ENCODE data around the gene TRPM8.
"Not testable (repeated sequence)": the region's sequence is repeated elsewhere in the genome, so short reads cannot be mapped to it uniquely, and the experiment has no call there.

TRPM8 gene

DNA sequence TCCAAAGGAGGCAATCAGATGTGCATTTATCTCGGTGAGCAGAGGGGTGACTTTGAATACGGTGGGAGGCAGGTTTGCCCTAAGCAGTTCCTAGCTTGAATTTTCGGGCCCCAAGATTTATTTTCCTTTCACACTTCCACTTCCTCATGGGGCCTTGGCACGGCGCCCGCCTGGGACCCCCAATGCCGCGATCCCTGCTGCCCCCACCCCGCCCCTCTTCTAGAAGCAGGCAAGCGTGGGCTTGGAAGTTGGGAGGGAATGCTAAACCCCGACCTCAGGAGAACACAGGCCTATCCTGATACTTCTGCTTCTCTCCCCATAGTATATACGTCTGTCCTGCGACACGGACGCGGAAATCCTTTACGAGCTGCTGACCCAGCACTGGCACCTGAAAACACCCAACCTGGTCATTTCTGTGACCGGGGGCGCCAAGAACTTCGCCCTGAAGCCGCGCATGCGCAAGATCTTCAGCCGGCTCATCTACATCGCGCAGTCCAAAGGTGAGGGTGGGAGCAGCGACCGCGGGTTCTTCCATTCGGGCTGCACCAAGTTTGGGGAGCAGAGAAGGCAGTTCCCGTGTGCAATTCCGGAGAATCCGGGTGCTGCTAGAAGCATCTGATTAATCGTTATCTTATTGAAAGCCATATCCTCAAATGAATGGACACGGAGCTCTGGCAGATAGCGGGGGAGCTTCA is 21.6 kb downstream of the TRPM8 start:
- DNase-seq (ENCODE audit: low read depth), result no peak

GRCh38 chr2:233940376-233941276 is 23.5 kb downstream of the TRPM8 start:
- DNase-seq (ENCODE audit: low read depth), result no peak

DNA sequence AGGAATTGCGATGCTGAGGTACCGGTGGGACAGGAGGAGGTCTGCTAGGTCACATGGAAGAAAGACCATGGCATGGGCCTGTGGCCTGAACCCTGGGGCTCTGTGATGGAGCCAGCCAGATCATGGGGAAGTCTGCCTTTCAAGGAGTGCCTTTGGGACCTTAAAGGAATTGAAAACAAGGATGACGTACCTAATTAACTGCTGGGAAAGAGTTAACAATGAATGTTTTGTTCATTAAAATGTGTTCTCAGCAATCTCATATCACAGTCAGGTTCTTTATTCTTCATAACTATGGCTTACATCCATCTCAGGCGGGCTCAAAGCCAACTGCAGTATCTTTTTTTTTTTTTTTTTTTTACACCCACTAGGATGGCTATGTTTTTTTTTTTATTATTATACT is 25.6 kb downstream of the TRPM8 start:
- no peak for DNase-seq (ENCODE audit: low read depth)

GRCh38 chr2:233944269-233944668 is 27.1 kb downstream of the TRPM8 start:
- DNase-seq (ENCODE audit: low read depth), result no peak

- no peak for DNase-seq (ENCODE audit: low read depth)
Observed at GRCh38 chr2:233944722-233945121, 27.5 kb downstream of the TRPM8 start.

GRCh38 chr2:233945146-233945545 is 28.0 kb downstream of the TRPM8 start:
- DNase-seq (ENCODE audit: low read depth), result no peak

- no peak for DNase-seq (ENCODE audit: low read depth)
Observed at GRCh38 chr2:233950078-233950825, 33.1 kb downstream of the TRPM8 start.

DNA sequence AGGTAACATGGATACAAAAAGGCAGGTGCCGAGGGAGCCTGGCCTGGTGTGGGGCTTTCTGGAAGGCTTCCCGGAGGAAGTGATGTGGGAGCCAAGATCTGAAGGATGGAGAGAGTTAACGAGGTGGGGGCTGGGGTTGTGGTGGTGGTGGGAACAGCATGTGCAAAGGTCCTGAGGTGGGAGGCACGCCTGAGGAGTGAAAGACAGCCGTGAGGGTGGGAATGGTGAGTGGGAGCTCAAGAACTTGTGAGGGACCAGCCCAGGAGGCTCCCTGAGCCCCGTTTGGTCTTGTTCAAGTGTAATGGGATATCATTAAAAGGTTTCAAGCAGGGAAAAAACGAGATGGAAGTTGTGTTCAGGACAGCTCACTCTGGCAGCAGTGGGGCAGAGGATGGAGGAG is 35.2 kb downstream of the TRPM8 start:
- no peak for DNase-seq (ENCODE audit: low read depth)

GRCh38 chr2:233953087-233953801 is 36.1 kb downstream of the TRPM8 start:
- no peak for DNase-seq (ENCODE audit: low read depth)

DNA sequence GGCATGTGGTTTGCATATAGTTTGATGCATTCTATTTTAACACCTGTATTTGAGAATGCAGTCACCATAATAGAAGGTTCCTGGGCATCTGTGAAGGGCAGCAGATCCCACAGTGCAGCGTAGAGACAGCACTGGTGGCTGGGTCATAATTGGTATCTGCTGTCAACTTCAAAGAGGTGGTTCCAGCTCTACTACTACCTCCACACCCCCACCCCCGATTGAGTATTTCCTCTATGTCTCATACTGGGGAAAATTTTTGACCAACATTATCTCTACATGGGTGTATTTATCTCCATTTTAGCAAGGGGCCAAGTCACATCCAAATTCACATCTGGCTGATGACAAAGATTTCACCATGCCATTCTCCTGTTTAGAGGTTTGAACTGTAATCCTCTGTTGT is 43.0 kb downstream of the TRPM8 start:
- no peak for DNase-seq (ENCODE audit: low read depth)

DNA sequence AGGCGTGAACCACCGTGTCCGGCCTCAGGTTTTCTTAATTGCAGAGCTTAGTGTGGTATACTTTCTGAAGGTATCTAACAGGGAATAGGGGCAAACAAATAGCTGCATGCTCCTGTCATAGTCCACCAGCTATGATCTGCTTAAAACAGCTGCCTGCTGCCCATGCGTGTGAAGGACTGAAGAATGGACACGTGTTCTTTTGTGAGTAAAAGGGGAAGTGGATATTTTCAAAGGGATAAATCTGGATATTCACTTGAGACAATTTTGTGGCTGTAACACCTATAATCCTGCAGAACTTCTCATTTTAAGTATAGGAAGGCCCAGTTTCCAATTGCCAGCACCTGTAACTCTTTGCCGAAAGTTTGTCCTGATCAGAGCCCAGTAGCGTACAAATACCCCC is 44.7 kb downstream of the TRPM8 start:
- DNase-seq (ENCODE audit: low read depth), result no peak

DNA sequence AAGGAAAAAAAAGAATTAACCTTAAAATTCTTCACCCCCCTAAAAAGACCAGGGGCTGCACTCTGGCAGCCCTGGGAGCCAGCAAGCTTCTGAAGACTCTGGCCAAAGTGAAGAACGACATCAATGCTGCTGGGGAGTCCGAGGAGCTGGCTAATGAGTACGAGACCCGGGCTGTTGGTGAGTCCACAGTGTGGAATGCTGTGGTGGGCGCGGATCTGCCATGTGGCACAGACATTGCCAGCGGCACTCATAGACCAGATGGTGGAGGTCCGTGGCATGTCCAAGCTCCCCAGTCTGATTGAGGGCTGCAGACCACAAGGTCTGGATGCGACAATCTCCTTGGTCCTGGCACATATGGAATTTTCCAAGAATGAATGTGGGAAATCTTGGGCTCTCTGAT is 47.4 kb downstream of the TRPM8 start:
- DNase-seq (ENCODE audit: low read depth), result no peak

DNA sequence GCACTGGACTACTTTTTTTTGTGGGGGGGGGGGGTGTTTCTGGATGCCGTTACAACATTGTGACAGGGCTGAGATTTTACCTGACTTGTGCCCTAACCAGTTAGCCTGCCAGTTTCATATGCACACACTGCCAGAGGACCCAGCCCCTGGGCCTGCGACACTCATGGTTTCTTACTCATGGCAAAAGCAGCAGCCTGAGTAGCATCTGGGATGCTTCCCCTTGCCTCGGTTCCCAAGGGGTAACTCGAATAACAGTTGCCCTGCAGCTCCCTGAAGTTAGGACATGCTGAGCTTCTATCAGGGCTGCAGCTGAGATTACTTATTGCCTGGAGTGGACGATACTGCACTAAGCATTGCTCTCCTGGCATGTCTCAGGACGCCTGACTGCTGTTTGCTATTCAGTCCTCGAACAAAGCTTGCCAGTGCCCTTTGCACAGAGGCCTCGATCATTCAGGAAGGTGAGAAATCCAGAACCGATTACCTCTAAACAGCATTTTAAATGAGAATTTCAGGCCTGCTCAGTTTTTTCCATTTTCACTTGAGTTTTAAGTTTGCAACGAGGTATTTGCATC is 47.9 kb downstream of the TRPM8 start:
- no peak for DNase-seq (ENCODE audit: low read depth)

GRCh38 chr2:233965646-233966045 is 48.5 kb downstream of the TRPM8 start:
- DNase-seq (ENCODE audit: low read depth), result not testable (repeated sequence)

- DNase-seq (ENCODE audit: low read depth), result no peak
Observed at GRCh38 chr2:233966388-233966787, 49.2 kb downstream of the TRPM8 start.

DNA sequence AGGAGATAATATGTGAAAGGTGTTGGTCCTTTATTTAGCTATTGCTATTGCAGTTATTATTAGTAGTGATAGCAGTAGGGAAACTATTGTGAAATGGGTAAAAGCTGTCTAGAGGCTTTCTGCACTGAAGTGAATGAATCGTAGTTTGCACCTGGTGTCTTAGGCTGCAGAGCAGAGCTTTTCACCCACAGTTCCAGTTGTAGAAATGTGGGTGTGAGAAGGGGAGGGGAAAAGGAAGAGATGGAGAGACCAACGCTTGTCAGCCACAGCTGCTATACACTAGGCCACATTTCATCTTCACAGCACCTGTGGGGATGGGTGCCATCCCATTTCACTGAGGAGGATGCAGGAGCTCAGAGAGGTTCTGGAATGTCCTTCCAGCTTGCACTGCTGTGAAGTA is 50.0 kb downstream of the TRPM8 start:
- no peak for DNase-seq (ENCODE audit: low read depth)

DNA sequence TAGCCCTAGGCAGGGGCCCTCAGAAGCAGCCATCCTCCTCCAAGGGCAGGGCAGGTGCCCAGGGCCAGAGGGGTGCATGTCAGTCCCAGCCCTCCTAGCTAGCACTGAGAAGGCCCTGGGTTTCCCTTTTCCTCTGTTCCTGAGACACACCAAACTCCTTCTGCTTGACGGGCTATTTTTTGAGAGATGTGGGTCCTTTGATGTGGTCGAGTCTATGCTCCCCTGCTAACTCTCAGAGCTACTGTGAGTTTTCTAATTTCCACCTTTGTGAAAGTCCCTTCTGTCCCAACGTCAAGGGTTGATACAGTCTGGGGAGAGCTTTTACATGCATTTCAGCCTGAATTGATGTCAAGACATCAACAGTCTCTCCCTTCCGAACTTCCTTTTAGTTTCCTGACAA is 51.4 kb downstream of the TRPM8 start:
- no peak for DNase-seq (ENCODE audit: low read depth)

GRCh38 chr2:233972460-233972859 is 55.3 kb downstream of the TRPM8 start:
- not testable (repeated sequence) for DNase-seq (ENCODE audit: low read depth)

GRCh38 chr2:233972941-233973575 is 55.9 kb downstream of the TRPM8 start:
- no peak for DNase-seq (ENCODE audit: low read depth)

DNA sequence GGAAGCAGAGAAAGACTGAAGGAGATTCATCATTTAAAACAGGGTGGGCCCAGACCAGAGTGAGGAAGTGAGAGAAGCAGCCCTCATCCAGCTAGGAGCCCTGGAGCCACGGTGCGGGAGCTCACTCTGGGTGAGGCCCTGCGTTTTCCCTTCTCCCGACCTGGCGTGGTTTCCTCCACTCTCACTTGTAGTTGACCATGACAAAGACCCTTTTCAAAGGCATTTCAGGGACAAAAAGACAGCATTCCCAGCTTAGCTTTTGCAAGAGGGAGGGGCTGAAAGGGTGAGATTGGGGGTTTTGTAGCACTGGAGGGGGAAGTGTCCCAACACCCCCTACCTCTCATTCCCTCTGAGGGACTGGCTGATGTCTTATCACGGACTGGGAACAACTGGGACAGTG is 56.6 kb downstream of the TRPM8 start:
- no peak for DNase-seq (ENCODE audit: low read depth)

DNA sequence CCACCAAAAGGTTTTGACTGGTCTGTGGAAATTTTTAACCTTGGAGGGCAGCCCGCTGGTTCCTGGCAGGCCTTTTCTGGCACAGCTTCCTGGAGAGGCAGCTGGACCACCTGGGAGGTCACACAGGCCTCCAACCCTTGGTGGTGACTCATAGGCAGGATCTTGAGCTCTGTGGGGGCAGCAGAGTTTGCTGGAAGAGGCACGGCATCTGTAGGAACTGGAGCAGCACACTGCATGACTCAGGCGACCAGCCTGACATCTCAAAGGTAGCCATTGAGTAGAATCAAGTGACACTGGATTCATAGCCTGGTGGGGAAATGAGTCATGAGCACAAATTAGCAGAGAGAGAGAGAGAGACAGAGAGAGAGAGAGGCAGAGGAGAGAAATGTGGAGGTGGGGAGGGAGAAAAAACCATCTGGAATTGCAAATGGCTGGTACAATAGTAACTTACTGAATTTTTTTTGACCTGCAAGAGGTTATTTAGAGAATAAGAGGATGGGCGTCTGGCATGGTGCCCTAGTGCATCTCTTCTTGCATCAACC is 57.4 kb downstream of the TRPM8 start:
- DNase-seq (ENCODE audit: low read depth), result no peak
